Measurements from ENCODE around the gene HNRNPK.
A peak's percentile ranks its signal among the peaks of the same experiment; 100 is the strongest.
"Not testable (repeated sequence)": the region's sequence is repeated elsewhere in the genome, so short reads cannot be mapped to it uniquely, and the experiment has no call there.

The HNRNPK gene

DNA sequence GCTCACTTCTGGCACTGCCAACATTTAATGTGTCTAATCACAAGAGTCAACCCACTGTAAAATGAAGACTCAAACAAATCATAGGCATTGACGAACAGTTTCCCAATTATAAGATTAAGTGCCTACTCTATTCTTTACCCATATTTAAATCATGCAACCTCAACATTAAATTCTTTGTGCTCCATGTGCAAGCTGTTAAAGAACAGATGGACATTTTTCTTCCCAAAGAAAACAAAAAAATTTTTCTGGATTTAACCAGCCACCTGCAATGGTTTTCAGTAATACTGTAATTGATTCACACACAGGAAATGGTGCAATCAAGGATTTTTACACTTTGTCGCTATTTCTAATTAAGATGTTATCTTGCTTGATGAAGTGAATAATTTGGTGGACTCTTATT, 3.6 kb downstream of the HNRNPK start:
- DNase-seq: no peak

DNA sequence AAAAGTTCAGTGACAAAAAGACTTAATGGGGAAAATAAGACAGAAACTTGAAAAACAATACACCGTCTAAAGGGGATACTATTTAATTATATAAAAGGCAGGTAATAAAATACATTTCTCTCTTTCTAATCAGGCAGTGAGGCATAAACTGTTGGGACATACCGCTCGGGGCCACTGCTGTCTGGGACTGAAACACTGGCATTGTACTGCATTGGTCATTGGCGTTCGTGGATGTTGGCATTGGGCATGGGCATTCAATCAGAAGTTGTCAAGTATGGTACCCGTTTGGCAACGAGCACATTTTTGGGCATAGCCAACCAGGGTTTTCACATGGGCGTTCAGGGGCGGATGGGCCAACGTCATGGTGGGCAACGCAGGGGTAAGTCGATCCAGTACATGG, 4.7 kb downstream of the HNRNPK start:
- DNase-seq: no peak

DNA sequence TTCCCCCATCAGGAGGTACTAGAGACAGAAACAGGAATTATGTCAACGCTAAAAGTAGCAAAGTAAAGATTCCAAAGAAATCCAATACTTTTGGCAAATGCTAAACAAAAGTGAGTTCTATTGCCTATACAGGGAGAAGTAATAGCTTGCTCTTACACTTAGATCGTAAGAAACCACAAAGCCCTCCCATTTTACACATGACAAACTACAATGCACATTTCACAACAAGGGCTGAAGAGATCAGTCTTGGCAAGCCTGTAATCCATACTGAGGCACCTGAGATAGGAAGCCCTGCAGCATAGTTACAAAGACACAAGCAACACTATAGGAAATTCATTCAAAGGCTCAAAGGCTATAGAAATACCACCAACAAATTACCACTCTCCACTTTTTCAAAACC, 7.7 kb downstream of the HNRNPK start:
- no peak for DNase-seq

DNA sequence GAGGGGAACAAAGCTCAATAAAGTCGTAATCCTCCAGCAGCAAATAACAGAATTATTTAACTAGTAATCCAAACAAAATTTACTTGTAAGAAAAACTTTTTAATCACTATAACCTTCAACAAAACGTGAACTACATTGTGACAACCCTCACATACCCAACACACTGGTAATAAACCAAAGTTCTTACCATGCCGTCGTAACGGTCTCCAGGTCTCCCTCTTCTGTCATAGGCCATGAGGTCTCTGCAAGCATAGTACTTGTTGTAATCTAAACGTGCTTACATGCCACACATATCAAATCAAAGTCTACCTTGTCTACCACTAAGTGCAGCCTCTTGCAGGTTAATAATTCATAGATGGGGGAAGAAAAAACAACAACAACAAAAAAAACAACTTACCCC, 8.5 kb downstream of the HNRNPK start:
- no peak for DNase-seq

DNA sequence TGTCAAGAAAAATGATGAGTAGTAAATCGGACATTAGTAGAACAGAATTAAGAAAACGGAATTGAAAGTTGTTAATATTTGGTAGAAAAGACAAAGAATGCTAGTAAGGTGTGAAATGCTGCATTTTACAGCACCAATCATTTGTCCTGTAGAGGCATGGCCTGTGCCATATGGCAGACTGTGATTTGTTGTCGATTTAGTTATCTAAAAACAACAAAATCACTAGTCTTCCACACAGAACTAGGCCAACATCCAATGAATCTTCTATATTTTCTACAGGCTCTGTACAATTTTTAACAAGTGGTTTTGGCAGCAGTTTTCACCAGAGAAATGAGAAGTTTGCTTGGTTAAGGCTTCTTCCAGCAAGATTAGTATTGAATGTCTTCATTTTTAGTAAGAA, 10.4 kb downstream of the HNRNPK start:
- no peak for DNase-seq

DNA sequence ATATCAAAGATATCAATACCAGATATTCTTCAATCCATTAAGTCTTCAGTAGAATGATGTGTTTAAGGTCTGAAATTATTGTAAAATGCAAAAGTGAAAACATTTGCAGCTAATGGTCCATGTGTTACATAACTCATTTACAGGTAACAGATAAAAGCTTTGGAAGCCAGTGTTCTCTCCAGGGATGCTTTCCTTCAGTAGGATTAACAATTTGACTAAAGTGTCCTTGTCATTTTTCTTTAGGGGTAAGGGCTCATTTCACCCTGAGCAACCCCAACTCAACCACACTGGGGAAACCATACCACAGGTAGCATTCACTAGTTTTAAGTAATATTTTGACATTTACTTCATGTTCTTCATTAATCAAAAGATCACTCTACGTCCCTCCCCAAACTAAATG, 12.9 kb downstream of the HNRNPK start:
- no peak for DNase-seq

DNA sequence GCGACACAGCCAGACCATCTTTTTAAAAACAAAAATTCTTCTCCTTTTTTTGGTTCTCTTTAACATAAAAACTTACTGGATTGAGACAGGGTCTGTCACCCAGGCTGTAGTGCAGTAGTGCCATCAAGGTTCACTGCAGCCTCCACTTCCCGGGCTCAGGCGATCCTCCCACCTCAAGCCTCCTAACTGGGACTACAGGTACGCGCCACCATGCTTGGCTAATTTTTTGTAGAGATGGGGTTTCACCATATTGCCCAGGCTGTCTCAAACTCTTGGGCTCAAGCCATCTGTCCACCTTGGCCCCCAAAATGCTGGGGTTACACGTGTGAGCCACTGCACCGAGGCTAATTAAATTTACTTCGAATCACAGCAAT, 13.8 kb downstream of the HNRNPK start:
- no peak for DNase-seq

DNA sequence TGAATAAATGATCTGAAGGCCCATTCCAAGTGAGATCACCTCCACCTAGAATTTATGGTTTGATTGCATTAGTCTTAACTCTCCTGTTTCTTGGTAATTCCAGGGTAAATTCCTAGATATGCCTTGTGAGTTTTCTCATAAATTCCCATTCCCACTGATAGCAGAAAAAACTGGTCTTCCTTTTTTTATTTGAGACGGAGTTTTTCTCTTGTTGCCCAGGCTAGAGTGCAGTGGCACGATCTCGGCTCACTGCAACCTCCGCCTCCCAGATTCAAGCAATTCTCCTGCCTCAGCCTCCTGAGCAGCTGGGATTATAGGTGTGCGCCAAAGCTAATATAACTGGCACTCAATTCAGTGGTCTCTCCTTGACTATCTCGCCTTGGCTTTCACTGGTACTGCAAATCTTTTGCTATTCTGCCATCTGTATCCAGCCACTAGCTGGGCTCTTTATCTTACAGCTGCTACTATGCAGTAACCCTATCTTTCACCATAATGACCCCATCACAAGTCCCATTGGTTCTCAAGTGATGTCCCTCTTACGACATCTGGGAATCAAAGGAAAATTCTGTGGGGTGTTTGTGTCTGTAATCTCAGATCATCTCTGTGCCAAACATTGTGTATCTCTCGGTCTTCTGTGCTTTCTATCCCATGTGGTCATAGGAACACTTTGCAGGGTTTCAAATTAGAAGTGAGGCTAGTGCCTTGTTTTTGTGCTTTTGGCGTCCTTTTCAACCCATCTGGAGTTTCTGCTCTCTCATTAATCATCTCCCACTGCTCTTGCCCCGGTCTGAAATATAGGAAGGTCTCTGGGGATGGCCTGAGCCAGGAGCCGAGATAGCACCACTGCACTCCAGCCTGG, 14.4 kb downstream of the HNRNPK start:
- DNase-seq: no peak

DNA sequence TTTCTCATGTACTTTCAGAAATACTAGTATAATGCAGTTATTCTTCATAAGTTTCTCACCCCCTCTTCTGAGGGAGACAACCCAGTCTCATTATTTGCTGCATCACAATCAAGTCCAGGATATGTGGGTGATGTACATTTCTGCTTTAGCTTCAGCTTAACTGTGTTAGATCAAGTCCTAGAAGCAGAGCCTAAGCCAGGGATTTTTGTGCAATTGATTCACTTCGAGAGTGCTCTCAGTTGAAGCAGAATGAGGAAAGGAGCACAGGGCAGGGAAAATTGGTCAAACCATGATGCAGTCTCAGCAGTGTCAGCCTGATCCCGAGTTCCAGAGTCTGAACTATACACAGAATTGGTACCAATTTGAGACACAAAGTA, 15.1 kb downstream of the HNRNPK start:
- DNase-seq: no peak

DNA sequence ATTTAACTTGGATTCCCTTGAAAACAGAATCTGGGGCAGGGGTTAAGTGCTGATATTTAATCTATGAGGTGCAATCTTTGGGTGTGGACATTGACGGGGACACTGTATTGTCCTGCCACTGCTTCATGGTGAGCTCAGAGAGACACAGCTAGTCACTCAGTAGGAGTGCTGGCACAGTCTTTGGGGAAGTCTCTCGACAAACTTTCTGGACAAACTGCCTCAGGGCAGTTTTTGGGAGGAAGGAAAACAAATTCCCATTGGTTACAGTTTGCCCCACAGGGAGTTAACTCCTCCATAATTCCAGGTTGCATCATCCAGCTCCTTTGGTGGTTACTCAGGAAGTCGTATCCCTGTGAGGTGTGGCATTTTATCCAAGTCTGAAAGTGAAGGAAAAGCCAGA, 17.9 kb downstream of the HNRNPK start:
- no peak for DNase-seq

DNA sequence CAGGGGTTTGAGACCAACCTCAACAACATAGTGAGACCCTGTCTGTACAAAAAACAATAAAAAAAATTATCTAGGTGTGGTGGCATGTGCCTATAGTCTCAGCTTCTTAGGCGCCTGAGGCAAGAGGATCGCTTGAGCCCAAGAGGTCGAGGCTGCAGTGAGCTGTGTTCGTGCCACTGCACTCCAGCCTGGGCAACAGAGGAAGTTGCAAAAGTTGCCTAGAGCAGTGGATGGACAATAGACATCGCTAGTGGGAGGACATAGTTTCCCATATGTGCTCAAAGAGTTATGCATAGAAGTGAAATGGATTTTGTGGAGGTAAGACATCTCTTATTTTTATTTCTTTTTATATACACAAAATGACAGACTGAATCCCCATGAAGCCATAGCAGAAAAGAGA, 19.0 kb downstream of the HNRNPK start:
- DNase-seq: no peak

DNA sequence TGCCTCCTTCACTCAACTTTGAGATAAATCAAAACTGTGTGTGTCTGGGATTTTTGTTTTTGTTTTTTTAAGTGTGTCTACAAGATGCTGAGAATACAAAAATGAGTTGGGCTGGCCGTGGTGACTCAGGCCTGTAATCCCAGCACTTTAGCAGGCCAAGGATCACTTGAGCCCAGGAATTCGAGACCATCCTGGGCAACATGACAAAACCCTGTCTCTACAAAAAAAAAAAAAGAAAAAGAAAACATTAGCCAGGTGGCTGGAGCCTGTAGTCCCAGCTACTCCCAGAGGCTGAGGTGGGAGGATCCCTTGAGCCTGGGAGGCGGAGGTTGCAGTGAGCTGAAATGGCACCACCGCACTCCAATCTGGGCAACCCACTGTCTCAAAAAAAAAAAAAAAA, 21.0 kb downstream of the HNRNPK start:
- no peak for DNase-seq

DNA sequence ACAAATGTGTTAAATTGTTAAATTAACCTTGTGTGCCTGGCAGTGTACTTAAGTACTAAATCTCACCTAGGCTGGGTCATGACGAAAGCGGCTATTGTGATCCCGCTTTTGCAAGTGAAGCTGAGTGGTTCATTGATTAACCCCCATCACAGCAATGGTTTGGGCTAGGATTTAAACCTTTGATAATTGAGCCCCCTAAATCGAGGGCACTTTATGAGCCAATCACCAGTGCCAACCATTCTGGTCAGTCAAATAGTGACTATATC, 22.8 kb downstream of the HNRNPK start:
- DNase-seq: no peak

DNA sequence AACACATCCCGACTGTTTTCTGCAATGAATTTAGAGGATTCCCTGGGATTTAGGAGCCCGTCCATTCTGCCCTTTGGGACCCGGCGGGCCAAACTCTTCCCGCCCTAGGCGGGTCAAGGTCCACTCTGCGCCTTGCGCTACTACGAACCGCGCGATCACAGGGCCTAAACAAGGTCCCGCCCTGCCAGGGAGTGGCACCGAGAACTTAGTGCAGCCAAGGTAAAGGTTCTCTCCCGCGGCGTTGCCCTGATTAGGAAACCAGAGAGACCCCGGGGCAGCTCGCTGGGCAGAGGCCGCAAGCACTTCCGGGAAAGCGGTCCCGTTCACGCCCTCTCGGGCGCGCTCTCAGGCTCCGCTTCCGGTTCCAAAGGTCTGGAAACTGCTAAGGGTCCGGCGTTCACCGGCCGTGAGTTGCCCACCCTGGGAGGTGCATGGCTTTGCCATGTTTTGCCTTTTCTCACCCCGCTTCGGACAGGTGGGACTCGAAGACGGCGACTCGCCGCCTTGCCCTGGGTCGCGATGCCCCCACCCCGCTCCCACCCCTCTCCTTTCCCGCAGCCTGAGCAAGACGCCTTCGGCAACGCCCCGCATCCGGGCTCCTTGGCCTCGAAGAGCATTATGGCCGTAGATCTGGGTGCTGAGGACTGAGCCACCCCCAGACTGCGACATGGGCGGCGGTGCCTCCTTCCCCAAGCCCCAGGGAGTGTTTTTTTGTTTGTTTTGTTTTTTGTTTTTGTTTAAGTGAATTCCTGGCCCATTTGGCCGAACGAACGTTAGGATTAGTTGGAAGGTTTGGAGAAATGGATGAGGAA, 23.4 kb downstream of the HNRNPK start:
- peak; percentile 58 for DNase-seq

DNA sequence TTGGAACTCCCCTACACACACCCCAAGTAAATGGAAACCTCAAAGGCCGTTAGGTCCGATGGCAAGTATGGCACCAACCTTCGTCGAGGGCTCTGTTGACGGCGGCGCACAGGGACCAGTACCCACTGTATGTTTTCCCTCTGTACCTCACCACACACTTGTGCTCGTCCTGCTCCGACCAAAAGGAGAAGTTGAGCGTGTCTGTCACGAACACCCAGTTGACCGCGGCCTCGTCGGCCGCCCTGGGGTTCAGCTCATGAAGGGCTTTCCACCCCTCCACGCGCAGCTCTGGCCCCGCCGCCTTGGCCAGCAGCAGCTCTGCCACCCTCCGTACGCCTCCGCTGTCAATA, 24.0 kb downstream of the HNRNPK start:
- DNase-seq: peak; percentile 29

DNA sequence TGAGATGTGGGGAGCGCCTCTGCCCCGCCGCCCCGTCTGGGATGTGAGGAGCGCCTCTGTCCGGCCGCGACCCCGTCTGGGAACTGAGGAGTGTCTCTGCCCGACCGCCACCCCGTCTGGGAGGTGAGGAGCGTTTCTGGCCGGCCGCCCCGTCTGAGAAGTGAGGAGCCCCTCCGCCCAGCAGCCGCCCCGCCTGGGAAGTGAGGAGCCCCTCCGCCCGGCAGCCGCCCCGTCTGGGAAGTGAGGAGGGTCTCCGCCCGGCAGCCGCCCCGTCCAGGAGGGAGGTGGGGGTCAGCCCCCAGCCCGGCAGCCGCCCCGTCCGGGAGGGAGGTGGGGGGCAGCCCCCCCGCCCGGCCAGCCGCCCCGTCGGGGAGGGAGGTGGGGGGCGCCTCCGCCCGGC, 31.9 kb downstream of the HNRNPK start:
- DNase-seq: not testable (repeated sequence)

DNA sequence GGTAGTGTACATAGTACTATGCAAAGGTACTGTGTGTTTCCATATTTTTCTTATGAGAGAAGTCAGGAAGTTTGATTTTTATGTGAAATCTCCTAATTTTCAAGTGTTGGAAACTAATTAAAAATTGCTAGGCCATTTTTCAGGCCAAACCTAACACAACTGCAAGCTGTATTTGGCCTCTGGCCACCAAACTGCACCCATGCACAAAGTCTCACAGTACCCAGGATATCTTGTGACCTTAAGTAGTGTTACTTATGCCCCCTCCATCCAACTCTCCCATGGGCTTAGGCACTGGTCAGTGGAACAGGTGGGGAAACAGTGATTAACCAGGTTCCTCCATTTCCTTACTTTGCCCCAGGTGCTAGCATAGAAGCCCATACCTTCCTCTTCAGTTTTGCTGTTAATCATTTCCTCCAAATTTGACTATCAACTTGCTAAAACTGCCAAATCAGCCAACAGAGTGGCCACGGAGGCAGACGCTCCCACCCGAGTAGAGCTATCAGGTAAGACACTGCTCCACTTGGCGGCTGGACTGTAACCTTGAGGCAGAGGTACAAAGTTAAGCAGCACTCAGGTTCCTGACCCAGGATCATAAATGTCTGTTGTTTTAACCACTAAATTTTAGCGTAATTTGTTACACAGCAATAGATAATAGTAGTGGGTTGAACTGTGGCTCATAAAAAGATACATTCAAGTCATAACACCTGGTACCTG, 39.3 kb downstream of the HNRNPK start:
- DNase-seq: no peak

DNA sequence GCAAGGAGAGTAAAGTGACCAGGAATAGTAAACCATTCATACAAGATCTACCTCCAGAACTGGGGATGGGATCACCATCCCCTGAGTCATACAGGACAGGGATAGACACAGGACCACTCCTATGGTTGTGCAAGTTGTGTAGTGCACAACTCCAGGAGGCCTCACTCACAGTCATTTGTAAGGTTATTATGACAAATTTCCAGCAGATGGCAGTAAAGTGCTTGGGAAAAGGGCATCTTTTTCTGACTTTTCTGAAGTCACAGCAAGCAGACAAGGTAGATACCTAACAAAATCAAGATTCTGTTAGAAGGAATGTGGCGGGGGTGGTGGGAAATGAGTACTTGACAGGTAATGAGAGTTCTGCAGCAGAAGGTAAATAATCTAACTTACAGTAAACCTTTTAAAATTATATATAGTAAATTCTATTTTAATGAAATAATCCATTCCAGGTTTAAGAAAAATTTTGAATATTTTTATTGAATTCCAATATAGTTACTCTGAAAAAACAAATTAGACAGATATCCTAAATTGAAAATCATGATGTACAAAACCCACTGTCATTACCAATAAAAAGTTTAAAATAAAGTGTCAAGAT, 42.1 kb downstream of the HNRNPK start:
- DNase-seq: peak; percentile 82

DNA sequence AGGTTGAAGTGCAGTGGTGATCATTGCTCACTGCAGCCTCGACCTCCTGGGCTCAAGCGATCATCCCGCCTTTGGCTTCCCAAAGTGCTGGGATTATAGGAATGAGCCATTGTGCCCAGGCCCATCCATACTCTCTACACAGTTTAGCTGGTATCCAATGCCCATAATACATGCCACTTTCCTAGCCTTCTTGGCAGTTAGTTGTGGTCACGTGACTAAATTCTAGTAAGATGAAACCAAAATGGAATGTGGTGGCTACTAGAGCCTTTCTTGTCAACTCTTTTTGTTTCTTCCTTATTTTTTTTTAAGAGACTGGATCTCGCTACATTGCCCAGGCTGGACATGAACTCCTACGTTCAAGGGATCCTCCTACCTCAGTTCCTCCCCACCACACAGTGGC, 43.5 kb downstream of the HNRNPK start:
- DNase-seq: no peak

DNA sequence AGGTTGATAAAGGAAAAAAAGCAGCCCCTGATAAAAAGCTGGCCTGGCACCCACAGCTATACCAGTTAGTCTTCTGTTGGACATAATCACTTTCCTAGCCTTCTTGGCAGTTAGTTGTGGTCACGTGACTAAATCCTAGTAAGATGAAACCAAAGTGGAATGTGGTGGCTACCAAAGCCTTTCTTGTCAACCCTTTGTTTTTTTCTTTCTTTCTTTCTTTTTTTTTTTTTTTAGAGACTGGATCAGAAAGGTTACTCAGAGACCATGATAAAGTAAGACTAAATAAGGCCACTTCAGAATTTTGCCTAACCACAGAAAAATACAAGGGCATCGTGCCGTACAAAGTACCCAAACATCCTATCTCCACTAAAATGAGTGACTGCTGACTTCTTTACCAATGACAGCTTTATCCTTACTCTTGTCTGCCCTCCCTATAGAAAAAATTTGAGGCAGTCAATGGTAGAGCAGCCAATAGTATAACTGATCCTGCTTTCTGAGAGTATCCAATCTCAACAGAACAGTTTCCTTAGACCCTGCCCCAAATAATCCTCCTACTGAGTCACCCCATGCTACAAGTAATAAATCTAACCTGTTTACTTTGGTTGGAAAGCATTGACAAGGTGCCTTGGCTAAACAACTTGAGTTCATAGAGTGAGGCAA, 44.6 kb downstream of the HNRNPK start:
- DNase-seq: no peak

DNA sequence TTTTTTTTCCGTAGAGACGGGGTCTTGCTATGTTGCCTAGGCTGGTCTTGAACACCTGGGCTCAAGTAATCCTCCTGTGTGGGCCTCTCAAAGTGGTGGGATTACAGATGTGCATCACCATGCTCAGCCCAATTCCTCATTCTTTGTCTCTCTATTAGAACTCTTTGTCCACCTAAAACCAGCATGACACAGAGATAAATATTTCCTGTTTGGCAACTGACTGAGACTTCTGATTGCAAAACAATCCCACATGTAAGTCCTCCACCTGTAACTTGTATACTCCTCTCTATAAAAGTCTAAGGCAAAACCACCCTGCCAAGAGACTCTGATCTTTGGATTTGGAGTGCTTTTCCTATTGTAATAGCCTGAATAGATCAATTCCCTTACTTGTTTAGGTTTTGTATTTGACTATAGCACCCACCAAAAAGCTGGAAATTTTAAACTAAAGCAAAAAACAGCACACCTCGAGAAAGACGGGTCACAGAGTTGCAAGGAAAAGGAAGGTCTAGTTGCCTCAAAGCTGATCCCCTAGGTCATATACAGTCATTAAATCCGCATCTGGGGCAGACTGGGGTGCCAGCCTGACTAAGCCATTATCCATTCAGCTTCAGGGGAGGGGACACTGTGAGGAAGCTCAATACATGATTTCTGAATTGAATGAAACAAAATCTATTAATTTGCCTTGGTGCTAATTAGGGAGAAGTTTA, 45.3 kb downstream of the HNRNPK start:
- DNase-seq: no peak

DNA sequence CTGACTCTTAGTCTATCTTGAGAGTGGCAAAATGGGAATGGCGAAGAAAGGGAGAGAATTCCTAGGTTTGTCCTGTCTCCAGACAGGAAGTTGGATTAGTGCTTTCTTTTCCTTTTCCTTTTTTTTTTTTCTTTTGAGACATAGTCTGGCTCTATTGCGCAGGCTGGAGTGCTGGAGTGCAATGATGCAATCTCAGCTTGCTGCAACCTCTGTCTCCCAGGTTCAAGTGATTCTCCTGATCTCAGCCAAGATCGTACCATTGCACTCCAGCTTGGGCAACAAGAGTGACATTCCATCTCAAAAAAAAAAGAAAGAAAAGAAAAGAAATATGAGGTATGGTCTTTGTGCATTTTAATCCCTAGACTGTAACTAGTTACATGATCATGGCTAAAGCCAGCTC, 46.2 kb downstream of the HNRNPK start:
- DNase-seq: no peak

DNA sequence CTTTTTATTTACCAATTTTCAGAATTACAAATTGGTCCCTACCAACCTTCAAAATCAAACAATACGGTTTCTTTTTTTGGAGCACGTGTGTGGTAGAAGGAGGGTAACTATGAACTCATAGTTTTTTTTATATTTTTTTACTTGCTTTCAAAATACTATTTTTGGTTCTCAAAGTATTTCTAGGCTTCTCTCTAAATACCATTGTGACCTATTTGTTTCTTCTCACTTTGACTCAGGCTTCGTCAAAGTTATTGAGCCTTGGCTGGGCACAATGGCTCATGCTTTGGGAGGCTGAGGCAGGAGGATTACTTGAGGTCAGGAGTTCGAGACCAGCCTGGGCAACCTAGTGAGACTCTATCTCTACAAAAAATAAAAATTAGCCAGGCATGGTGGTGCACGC, 47.2 kb downstream of the HNRNPK start:
- no peak for DNase-seq
